ENCODE measurements around the gene PGM5. TPM values are rescaled to one million over a fixed set of nuclear protein-coding genes. Genes with fewer than 3 reads are reported as not detected.
A peak's percentile ranks its signal among the peaks of the same experiment; 100 is the strongest.

PGM5 gene
- total RNA-seq, 1 experiment from 2014 or later = 75.5 TPM

DNA sequence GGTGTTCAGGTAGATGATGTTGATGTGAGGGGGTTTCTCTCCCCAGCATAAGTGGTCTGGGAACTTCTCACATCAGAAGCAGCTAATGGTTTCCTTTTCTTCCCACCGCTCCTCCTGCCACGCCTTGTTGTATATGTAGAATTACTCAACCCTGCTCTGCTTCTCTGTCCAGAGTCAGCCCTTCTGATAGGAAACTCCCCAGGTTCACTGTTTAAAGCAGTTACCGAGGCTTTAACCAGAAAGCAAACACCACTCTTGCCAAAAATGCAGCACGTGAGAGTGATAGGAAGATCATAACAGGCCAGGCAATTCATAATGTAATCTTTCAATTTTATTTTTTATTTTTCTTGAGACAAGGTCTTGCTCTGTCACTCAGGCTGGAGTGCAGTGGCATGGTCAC is 194.8 kb downstream of the PGM5 start:
- ChIA-PET CTCF (no interaction called here), POLR2A (ENCODE audit: unreplicated experiment) (no interaction called here)
- H4K20me1 ChIP-seq (ENCODE audit: low read length) = no peaks in the 10 kb centered on the region
- peak overlapping the region; percentile 62 for H3K4me2 ChIP-seq (ENCODE audit: low read length)
- no peaks in the 10 kb centered on the region for H3K36me3 ChIP-seq (ENCODE audit: low read depth, low read length)
- no peaks in the 10 kb centered on the region for H3K27me3 ChIP-seq (ENCODE audit: low read length)
- ATAC-seq (peak; percentile 72), DNase-seq (peak; percentile 46)
- no peak overlapping the region for H3K27ac ChIP-seq (ENCODE audit: low read length)
- peaks cover 6% of the 10 kb centered on the region for H3F3A ChIP-seq (ENCODE audit: low read length, unreplicated experiment)
- no peaks in the 10 kb centered on the region for H3K9me2 ChIP-seq (replicated peaks; ENCODE audit: low read length)
- intact Hi-C loops (cut with micrococcal nuclease) = loop anchor here (10.0 kb wide), 1 partner anchor 46 kb away; no protein-coding TSS in a partner anchor
- no peak for TF ChIP-seq EZH2phosphoT487 (IDR thresholded peaks at IDR 0.05; ENCODE audit: borderline replicate concordance, low read length)
- TF ChIP-seq, protein P1, sequence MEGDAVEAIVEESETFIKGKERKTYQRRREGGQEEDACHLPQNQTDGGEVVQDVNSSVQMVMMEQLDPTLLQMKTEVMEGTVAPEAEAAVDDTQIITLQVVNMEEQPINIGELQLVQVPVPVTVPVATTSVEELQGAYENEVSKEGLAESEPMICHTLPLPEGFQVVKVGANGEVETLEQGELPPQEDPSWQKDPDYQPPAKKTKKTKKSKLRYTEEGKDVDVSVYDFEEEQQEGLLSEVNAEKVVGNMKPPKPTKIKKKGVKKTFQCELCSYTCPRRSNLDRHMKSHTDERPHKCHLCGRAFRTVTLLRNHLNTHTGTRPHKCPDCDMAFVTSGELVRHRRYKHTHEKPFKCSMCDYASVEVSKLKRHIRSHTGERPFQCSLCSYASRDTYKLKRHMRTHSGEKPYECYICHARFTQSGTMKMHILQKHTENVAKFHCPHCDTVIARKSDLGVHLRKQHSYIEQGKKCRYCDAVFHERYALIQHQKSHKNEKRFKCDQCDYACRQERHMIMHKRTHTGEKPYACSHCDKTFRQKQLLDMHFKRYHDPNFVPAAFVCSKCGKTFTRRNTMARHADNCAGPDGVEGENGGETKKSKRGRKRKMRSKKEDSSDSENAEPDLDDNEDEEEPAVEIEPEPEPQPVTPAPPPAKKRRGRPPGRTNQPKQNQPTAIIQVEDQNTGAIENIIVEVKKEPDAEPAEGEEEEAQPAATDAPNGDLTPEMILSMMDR (conservative IDR thresholded peaks at IDR 0.05; ENCODE audit: low read depth, low read length) = no peak
- no peak for TF ChIP-seq EZH2 (IDR thresholded peaks at IDR 0.05; ENCODE audit: low read length, unreplicated experiment)
- H3K9me3 ChIP-seq (ENCODE audit: low read length) = no peaks in the 10 kb centered on the region
- no peak overlapping the region for H3K4me3 ChIP-seq (ENCODE audit: low read length)
- no peaks in the 10 kb centered on the region for H3K79me2 ChIP-seq (ENCODE audit: low read length)
- peak overlapping the region; percentile 63; the same call in 1 of the 2 replicates for H2AFZ ChIP-seq (ENCODE audit: low read length)
- no TSS peak for BruUV-seq (replicated peaks)
- peaks cover 41% of the 10 kb centered on the region for H3K4me1 ChIP-seq (ENCODE audit: insufficient read depth, low read length)
- H3K9ac ChIP-seq (ENCODE audit: low read length) = no peak overlapping the region

DNA sequence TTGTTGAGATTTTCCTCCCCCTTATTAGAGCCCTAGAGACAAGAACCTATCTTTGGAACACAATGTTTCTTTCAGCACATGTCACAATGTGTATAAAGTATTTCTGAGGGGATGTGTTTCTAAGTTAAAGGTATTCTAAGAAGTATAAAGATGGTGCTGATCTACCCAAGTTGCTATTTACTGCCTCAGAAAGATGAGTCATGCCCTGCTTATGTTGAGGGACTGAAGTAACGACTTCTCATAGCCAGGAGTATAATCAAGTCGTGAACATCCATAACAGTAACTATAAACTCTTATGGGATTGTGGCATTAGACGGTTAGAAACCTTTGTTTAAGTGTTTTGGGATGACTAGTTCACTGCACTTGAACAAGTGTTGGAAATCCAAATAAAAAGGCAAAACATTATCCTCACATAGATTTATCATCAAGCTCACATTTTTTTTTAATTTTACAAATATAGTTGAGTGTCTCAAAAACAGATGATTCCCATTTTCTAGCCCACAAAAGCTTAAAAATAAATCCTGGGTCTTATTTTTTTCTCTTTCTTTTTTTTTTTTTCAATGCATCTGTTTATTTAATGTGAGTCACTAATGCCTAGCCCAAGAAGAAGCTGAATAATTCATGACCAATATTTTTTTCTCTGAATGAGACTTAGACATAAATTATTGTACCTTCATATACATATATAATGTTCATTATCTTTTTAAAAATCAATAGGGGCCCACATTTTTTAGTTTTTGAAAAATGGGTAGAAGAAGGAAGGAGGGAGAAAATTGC is 196.5 kb downstream of the PGM5 start:
- CTCF ChIA-PET = interaction anchor here (0.6 to 0.9 kb wide), 2 partner anchors 15 to 932 kb away, joined by 3 read pairs; no protein-coding TSS in a partner anchor
- Histone ChIP-seq H3K9me2 (replicated peaks; ENCODE audit: low read length) (no peaks in the 10 kb centered on the region), H3K27ac (ENCODE audit: low read length) (peak overlapping the region; percentile 83), H4K20me1 (ENCODE audit: low read length) (no peaks in the 10 kb centered on the region), H2AFZ (ENCODE audit: low read length) (no peak overlapping the region), H3K36me3 (ENCODE audit: low read depth, low read length) (no peaks in the 10 kb centered on the region), H3K27me3 (ENCODE audit: low read length) (no peaks in the 10 kb centered on the region), H3K9ac (ENCODE audit: low read length) (0 out of 2 replicates have a peak overlapping the region, but pooled peaks have one; percentile 18), H3K4me2 (ENCODE audit: low read length) (peak overlapping the region; percentile 66), H3K79me2 (ENCODE audit: low read length) (no peaks in the 10 kb centered on the region), H3K4me3 (ENCODE audit: low read length) (peak overlapping the region; percentile 41; the same call in 1 of the 2 replicates), H3F3A (ENCODE audit: low read length, unreplicated experiment) (peaks cover 6% of the 10 kb centered on the region), H3K9me3 (ENCODE audit: low read length) (no peaks in the 10 kb centered on the region), H3K4me1 (ENCODE audit: insufficient read depth, low read length) (peaks cover 41% of the 10 kb centered on the region)
- ATAC-seq = peak; percentile 89
- DNase-seq = peak; percentile 78
- intact Hi-C loops (cut with micrococcal nuclease) = loop anchor here (2.0 to 10.0 kb wide), 2 partner anchors 16 to 48 kb away; no protein-coding TSS in a partner anchor
- POLR2A ChIA-PET (ENCODE audit: unreplicated experiment) = no interaction called here
- no TSS peak for BruUV-seq (replicated peaks)
- TF ChIP-seq EZH2phosphoT487 (IDR thresholded peaks at IDR 0.05; ENCODE audit: borderline replicate concordance, low read length) (no peak), EZH2 (IDR thresholded peaks at IDR 0.05; ENCODE audit: low read length, unreplicated experiment) (no peak)
- TF ChIP-seq, protein P1 (conservative IDR thresholded peaks at IDR 0.05; ENCODE audit: low read depth, low read length) = no peak

Data from PC-3 (cell line).